ENCODE measurements around the gene HIVEP3. TPM values are rescaled to one million over a fixed set of nuclear protein-coding genes. Genes with fewer than 3 reads are reported as not detected.

Gene HIVEP3
- total RNA-seq, 8 experiments from 2014 or later: 3.1 to 8.0 (median 4.6) TPM

DNA sequence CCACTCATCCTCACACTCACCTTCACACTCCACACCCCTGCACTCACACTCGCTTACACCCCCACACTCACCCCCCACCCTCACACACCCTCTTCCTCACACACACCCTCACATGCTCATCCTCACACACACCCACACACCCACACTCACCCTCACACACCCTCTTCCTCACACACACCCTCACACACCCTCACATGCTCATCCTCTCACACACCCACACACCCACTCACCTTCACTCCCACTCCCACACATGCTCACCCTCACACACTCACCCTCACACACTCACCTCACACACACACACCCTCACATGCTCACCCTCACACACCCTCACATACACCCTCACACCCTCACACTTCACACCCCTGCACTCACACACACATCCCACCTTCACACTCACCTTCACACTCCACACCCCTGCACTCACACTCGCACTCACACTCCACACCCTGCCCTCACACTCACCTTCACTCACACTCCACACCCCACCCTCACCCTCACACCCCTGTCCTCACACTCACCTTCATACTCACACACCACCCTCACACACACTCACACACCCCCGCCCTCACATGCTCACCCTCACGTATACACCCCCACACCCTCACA is 391.7 kb downstream of the HIVEP3 start:
- no peak for ATAC-seq (replicated peaks in 6 of 8)
- H3K27ac ChIP-seq: no peak overlapping the region
- no peaks in the 10 kb centered on the region for H3K4me1 ChIP-seq (replicated peaks in 1 of 2)
- in situ Hi-C loops (cut with MboI; ENCODE audit: low pct_unique_long_range_greater_than_20kb in 2 of 9, low sequenced_read_pairs in 9 of 9, unreplicated experiment in 9 of 9): no loop called here
- H3K4me3 ChIP-seq: no peak overlapping the region
- WGBS, 10 experiments: no CpG with 5 or more reads among the region's 4 CpGs

DNA sequence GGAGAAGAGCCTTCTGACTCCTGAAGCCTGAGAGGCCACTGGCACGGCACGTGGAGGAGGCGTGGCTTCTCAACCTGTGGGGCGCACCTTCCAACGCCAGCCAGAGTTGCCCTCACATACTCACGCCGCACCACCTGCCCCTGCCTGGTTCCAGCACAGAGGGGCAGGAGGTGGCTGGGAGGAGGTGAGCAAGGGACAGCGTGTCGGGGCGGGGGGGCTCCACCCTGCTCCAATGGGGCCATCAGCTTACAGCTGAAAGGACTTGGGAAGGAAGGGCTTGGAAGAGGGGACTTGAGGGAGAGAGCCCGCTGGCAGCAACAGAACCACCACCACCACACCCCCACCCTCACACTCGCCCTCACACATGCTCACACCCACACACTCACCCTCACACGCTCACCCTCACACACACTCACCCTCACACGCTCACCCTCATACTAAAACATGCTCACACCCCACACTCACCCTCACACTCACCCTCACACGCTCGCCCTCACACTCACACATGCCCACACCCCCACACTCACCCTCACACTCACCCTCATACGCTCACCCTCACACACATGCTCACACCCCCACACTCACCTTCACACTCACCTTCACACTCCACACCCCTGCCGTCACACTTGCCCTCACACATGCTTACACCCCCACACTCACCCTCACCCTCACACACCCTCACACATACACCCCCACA is 392.7 kb downstream of the HIVEP3 start:
- ATAC-seq (replicated peaks in 6 of 8): peak in 1 of 8 experiments; percentile 10

DNA sequence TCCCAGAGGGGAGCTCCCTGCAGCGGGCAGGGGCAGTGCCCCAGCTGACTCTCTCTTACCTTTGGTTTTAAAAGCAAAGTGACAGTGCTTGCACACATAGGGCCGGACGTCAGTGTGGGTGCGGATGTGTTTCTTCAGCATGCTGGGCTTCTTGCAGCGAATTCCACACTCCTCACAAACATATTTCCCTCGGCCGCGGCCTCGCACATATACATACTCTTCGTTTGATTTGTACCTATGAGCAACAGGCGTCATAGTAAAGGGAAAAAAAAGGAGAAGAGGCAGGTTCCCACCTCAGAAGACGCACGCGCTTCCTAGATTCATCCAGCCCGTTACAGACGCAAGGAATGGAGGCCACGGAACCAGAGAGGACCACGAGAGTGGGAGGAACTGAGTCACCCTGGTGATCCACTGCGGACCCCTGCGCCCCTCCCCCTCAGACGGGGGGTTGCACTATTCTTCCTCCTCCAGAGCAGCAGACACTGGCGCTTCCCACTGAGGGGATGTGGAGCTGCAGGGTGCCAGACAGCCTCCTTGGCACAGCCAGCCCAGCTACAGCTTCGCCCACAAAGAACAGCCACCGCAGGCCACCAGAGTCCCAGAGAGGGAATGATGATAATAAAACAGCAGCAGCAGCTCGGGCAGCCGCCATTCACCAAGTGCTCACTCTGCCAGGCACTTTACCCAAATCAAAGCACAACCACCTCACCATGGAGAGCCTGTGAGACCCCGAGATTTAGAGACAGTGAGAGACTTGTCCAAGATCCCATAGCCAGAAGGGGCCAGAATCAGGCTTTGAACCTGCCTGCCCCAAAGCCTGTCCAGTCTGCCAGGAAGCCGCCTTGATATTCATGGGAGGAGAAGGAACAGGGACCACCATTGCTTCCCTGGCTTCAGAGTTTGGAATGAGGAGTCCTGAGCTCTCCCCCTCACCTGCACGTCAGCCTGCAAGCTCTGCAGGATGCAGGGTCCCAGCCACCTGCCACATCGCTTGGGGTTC is 393.7 kb downstream of the HIVEP3 start:
- 58 to 100% (median 79%) methylated on average over 1 to 22 of the region's 30 CpGs; no CpG with 5 or more reads in 1 of the 10 experiments for WGBS, 10 experiments
- no peak overlapping the region for H3K27ac ChIP-seq
- no peak for ATAC-seq (replicated peaks in 6 of 8)
- peaks cover 0 to 6% of the 10 kb centered on the region in 2 donors for H3K4me1 ChIP-seq (replicated peaks in 1 of 2)
- no peak overlapping the region for H3K4me3 ChIP-seq
- in situ Hi-C loops (cut with MboI; ENCODE audit: low pct_unique_long_range_greater_than_20kb in 2 of 9, low sequenced_read_pairs in 9 of 9, unreplicated experiment in 9 of 9): no loop called here

More for the DNA sequence above, 392.7 kb downstream of the HIVEP3 start:
- in situ Hi-C loops (cut with MboI; ENCODE audit: low pct_unique_long_range_greater_than_20kb in 2 of 9, low sequenced_read_pairs in 9 of 9, unreplicated experiment in 9 of 9): no loop called here
- Histone ChIP-seq H3K4me1 (replicated peaks in 1 of 2) (peaks cover 0 to 6% of the 10 kb centered on the region in 2 donors), H3K27ac (no peak overlapping the region), H3K4me3 (no peak overlapping the region)
- WGBS, 10 experiments: 66 to 100% (median 77%) methylated on average over 2 to 8 of the region's 18 CpGs; no CpG with 5 or more reads in 6 of the 10 experiments

DNA sequence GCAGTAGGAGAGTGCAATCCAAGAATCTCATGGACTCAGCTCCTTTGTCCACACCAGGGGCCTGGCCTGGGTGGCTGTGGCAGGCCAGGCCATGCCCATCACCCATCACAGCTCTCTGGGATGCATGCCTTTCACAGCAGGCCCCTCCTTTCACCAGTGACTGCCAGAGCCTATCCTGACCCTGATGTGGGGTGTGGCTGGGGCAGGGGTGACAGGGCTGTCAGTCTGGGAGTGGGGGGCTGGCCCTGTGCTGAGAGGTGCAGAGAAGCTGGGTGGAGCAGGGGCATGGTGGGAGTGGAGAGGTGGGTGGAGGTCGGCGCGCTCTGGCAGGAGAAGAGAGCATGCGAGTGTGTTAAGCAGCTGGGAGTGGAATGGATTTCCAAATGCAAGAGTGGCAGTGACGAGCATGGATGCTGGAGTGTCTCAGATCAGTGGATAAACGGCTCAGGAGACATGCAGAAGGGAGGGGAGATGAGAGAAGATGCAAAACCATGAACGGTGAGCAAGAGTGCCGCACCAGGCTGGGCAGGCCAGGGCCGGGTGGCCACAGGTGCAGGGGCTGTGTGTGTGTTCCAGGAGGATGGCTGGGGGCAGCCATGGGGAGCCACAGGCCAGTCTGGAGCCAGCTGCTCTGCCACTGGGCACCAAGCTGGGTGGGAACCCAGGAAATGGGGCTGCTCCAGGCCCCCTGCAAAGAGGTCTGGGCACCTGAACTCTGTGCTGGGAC is 394.6 kb downstream of the HIVEP3 start:
- Histone ChIP-seq H3K4me1 (replicated peaks in 1 of 2) (peaks cover 0 to 6% of the 10 kb centered on the region in 2 donors), H3K4me3 (no peak overlapping the region), H3K27ac (no peak overlapping the region)
- peak in 3 of 8 experiments; percentile 6 to 76 (median 48) for ATAC-seq (replicated peaks in 6 of 8)
- in situ Hi-C loops (cut with MboI; ENCODE audit: low pct_unique_long_range_greater_than_20kb in 2 of 9, low sequenced_read_pairs in 9 of 9, unreplicated experiment in 9 of 9): no loop called here
- 42 to 92% (median 60%) methylated on average over 2 to 8 of the region's 9 CpGs; no CpG with 5 or more reads in 4 of the 10 experiments for WGBS, 10 experiments

DNA sequence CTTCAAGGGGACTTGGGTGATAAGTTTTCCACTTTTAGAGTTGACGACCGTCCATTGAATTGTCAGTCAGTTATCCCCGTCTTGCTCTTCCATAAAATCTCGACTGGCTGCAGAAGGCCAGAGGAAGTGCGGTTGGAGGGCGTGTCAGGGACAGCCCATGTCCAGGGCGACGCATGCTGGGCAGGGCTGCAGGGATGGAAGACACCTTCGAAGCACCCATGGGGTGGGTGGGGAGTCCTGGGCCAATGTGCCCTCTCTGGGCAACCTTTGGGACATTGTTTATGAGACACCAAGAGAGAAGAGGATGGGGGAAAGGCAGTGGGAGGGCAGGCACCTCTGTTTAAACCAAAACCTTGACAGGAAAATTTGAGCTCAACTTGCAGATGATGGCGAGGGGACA is 395.7 kb downstream of the HIVEP3 start:
- no peak for ATAC-seq (replicated peaks in 6 of 8)
- WGBS, 10 experiments: 74 to 95% (median 80%) methylated on average over 1 to 9 of the region's 10 CpGs; no CpG with 5 or more reads in 5 of the 10 experiments
- Histone ChIP-seq H3K27ac (no peak overlapping the region), H3K4me1 (replicated peaks in 1 of 2) (peaks cover 0 to 6% of the 10 kb centered on the region in 2 donors), H3K4me3 (no peak overlapping the region)
- in situ Hi-C loops (cut with MboI; ENCODE audit: low pct_unique_long_range_greater_than_20kb in 2 of 9, low sequenced_read_pairs in 9 of 9, unreplicated experiment in 9 of 9): no loop called here

DNA sequence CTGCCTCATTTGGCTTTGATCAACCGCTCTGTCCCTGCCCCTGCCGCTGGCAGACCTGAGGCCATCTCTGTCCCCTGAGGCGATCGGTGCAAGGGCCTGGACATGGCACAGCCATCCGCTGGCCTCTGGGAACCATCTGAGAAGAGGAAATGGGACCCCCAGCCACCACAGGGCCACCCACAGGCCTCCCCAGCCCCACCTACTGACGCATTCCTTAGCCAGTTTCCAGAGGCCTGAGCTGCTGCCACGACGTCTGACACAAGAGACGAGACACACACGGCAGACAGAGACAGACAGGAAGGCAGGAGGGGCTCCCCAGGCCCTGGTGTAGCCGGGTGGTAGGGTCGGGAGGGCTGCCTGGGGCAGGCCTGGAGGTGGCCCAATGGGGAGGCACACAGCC is 397.0 kb downstream of the HIVEP3 start:
- H3K4me3 ChIP-seq: no peak overlapping the region
- peak in 5 of 8 experiments; percentile 10 to 44 (median 18) for ATAC-seq (replicated peaks in 6 of 8)
- H3K4me1 ChIP-seq (replicated peaks in 1 of 2): peaks cover 0 to 7% of the 10 kb centered on the region in 2 donors
- WGBS, 10 experiments: 48 to 72% methylated on average over 3 to 8 of the region's 12 CpGs; no CpG with 5 or more reads in 8 of the 10 experiments
- no peak overlapping the region for H3K27ac ChIP-seq
- in situ Hi-C loops (cut with MboI; ENCODE audit: low pct_unique_long_range_greater_than_20kb in 2 of 9, low sequenced_read_pairs in 9 of 9, unreplicated experiment in 9 of 9): no loop called here

DNA sequence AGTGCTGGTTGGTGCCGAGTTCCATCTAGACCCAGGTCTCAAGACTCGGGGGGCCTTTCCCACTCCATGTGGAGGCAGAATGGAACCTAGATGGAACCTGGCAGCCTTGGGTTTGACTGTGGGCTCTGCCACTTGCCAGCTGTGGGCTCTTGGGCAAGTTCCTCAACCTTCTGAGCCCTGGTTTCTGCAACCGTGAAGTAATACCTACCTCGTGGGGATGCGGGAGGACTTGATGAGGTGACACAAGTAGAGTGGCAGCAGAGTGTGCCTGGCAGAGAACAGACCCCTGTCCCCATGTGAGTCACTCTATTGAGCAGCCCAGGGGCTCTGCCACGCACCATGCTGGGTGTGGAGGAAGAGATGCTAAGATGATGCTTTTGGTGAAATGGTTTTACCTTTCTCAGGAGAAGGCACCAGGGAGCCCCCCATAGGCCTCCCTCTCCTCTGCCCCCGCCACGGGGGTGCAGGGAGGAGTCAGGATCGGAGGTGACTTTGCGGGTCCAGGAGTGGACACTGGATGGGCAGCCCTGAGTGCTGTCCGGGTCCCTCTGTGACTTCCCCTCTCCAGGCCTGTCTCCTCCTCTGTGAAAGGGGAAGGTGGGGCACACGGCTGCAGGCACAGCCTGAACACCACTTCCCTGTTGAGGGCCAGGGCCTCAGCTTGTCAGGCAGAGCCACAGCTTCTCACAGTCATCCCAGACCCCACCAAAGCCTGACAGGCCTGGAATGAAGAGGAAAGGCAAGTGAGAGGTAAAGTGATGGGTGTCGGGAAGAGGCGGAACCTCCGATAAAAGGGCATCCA is 397.6 kb downstream of the HIVEP3 start:
- ATAC-seq (replicated peaks in 6 of 8): no peak
- WGBS, 10 experiments: 70 to 100% (median 85%) methylated on average over 2 to 13 of the region's 15 CpGs; no CpG with 5 or more reads in 3 of the 10 experiments

DNA sequence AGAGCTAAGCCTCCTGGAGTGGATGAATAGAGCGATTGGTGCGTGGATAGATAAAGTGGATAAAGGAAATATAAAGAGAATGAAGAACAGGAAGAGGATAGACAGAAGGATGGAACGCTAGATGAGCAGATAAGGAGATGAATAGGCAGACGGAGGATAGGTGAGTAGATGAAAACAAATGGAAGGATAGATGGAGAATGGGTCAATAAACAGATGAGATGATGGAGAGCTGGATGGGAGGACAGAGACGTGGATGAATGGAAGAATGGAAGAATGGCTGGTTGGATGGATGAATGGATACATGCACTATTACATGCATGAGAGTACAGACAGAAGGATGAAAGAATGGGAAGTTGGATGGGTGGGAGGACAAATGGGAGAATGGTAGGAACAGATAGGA is 399.1 kb downstream of the HIVEP3 start:
- no peak overlapping the region for H3K4me3 ChIP-seq
- H3K27ac ChIP-seq: no peak overlapping the region
- in situ Hi-C loops (cut with MboI; ENCODE audit: low pct_unique_long_range_greater_than_20kb in 2 of 9, low sequenced_read_pairs in 9 of 9, unreplicated experiment in 9 of 9): no loop called here
- H3K4me1 ChIP-seq (replicated peaks in 1 of 2): peaks cover 9 to 18% of the 10 kb centered on the region in 2 donors
- ATAC-seq (replicated peaks in 6 of 8): no peak
- WGBS, 10 experiments: 61 to 95% (median 86%) methylated on average over 2 to 5 of the region's 5 CpGs

More for the DNA sequence above, 397.6 kb downstream of the HIVEP3 start:
- Histone ChIP-seq H3K4me3 (no peak overlapping the region), H3K4me1 (replicated peaks in 1 of 2) (peaks cover 5 to 13% of the 10 kb centered on the region in 2 donors), H3K27ac (no peak overlapping the region)
- in situ Hi-C loops (cut with MboI; ENCODE audit: low pct_unique_long_range_greater_than_20kb in 2 of 9, low sequenced_read_pairs in 9 of 9, unreplicated experiment in 9 of 9): no loop called here

DNA sequence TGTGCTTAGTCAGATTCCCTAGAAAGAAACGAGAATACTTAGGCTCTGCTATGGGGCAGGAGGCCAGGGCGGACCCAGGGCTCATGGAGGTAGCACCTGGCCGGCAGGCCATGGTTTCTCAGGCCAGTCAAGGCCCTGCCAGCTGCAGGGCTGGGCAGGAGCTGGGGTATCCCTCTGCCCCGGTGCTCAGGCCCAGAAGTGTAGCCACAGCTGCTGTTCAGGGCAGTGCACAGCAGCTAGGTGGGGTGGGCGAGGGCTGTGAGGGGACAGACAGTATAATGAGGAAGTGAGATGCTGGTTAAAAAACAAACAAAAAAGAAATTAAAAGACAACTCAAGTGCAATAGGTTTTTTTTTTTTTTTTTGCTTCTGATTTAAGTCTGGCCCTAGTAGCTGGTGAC is 400.3 kb downstream of the HIVEP3 start:
- WGBS, 10 experiments: 40 to 100% (median 95%) methylated on average over 1 to 4 of the region's 5 CpGs; no CpG with 5 or more reads in 2 of the 10 experiments
- in situ Hi-C loops (cut with MboI; ENCODE audit: low pct_unique_long_range_greater_than_20kb in 2 of 9, low sequenced_read_pairs in 9 of 9, unreplicated experiment in 9 of 9): no loop called here
- Histone ChIP-seq H3K4me1 (replicated peaks in 1 of 2) (peaks cover 9 to 18% of the 10 kb centered on the region in 2 donors), H3K4me3 (no peak overlapping the region), H3K27ac (no peak overlapping the region)
- ATAC-seq (replicated peaks in 6 of 8): no peak

DNA sequence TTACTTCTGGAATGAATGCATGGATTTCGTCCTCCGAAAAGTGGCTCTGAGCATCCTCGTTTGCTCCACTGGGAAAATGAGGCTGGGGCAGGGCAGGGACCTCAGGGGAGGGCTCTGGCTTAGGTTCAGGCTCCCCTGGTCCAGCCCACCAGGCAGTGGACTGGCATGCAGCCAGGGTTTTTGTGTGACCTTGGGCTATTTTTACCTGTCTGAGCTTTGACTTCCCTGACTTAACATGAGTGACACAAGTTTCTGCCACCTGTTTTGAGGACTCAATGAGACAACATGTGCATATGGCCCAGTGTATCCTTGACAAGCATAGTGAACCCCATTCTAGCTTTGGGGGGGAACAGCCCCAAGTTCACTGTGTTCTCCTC is 401.7 kb downstream of the HIVEP3 start:
- ATAC-seq (replicated peaks in 6 of 8): no peak
- in situ Hi-C loops (cut with MboI; ENCODE audit: low pct_unique_long_range_greater_than_20kb in 2 of 9, low sequenced_read_pairs in 9 of 9, unreplicated experiment in 9 of 9): no loop called here
- H3K27ac ChIP-seq: no peak overlapping the region
- 80 to 100% (median 87%) methylated on average over 1 to 3 of the region's 3 CpGs; no CpG with 5 or more reads in 6 of the 10 experiments for WGBS, 10 experiments
- no peak overlapping the region for H3K4me3 ChIP-seq
- H3K4me1 ChIP-seq (replicated peaks in 1 of 2): peaks cover 9 to 18% of the 10 kb centered on the region in 2 donors

DNA sequence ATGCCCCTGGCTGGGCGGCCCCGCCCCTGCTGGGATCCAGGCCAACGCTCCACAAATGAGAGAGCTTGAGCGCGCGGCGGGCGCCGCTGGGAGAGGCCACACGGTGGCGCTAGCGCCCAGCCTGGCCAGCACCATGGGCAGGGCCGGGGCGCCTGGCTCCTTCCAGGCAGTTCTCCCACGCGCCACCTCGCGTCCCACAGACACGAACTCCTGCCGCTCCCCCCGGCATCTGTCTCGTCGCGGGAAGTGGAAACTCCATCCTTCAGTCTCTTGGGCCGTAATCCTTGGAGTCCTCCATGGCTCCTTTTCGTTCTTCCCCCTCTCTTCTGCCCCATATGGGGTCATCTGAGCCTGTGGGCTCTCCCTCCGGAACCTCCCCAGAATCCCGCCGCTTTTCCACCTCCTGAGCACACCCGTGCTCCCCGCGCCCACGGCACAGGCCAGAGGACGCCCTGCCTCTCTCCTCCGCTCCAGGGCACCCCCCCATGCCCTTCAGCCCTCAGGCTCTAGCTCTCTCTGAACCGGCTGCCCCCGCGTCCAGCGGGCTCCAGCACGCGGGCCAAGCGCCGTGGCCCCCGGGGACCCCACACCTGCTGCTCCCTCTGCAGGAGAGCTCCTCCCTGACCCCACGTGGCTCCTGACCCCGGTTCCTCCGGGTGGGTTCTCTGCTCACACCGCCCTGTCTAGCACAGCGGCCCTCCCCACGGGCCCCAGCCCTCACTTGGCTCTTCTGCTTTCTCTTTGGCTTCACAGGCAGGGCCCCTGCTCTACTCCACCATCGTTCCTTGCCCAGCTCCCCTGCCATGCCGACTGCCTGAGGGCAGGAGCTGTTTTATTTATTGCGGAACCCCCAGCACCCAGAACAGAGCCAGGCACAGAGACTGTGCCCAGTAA is 402.3 kb downstream of the HIVEP3 start:
- 17 to 33% (median 29%) methylated on average over 2 to 29 of the region's 53 CpGs; no CpG with 5 or more reads in 7 of the 10 experiments for WGBS, 10 experiments
- in situ Hi-C loops (cut with MboI; ENCODE audit: low pct_unique_long_range_greater_than_20kb in 2 of 9, low sequenced_read_pairs in 9 of 9, unreplicated experiment in 9 of 9): no loop called here
- H3K27ac ChIP-seq: no peak overlapping the region

More for the DNA sequence above, 402.3 kb downstream of the HIVEP3 start:
- peak; percentile 92 to 98 (median 97) for ATAC-seq (replicated peaks in 6 of 8)
- Histone ChIP-seq H3K4me1 (replicated peaks in 1 of 2) (peaks cover 9 to 13% of the 10 kb centered on the region in 2 donors), H3K4me3 (peak overlapping the region in 4 of 5 donors; percentile 12 to 20 (median 15))
